ENCODE data around the gene SCYGR2.
"Not testable (repeated sequence)": the region's sequence is repeated elsewhere in the genome, so short reads cannot be mapped to it uniquely, and the experiment has no call there.

The SCYGR2 gene
- 0 to 0.44 (median 0) reads per million in 17 experiments for total RNA-seq

DNA sequence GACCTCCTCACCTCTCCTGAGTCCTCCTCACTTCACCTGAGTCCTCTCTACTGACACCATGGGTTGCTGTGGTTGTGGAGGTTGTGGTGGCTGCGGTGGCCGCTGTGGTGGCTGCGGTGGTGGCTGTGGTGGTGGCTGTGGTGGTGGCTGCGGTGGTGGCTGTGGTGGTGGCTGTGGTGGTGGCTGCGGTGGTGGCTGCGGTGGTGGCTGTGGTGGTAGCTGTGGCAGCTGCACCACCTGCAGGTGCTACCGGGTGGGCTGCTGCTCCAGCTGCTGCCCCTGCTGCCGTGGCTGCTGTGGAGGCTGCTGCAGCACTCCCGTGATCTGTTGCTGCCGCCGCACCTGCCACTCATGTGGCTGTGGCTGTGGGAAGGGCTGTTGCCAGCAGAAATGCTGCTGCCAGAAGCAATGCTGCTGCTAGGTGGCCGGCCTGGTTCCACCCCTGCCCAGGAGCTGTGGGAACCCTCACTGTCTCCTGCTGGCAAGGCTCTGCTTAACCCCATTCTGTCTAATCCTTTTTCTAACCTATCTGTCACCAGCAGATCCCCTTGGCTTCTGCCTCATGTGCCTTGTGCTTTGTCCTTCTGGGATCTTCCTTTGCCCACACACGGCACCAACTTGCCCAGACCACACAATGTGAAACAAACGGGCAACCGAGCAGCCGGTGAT is at the start of gene SCYGR2:
SCYGR2 (plus strand) TSS at position 59 of the 669 bp plus-strand sequence; CDS start at position 59, 0 bp downstream.
- not testable (repeated sequence) for DNase-seq

GRCh38 chr2:227551836-227552235 is 46.9 kb upstream of the SCYGR2 start:
- no peak for DNase-seq

- no peak for DNase-seq
Observed at GRCh38 chr2:227562581-227562980, 36.1 kb upstream of the SCYGR2 start.

- DNase-seq: no peak
Observed at GRCh38 chr2:227565080-227565479, 33.6 kb upstream of the SCYGR2 start.

DNA sequence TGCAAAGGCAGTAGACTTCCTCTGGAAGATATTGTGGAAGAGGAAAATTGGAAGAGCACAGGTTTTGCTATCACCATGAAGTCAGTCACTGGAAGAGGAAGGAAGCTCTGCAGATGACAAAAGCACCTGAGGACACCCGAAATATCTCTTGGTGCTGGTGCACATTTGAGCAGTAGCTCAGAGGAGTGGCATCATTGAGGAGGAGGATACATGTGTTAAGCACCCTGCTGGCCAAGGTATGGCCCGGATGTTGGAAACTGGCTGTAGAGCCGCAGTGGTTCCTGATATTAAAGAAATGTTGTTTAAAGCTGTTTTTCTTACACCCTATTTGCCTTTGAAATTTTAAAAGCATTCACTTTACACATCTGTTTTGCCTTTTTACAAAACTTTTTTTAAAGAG is 32.7 kb upstream of the SCYGR2 start:
- DNase-seq: no peak

DNA sequence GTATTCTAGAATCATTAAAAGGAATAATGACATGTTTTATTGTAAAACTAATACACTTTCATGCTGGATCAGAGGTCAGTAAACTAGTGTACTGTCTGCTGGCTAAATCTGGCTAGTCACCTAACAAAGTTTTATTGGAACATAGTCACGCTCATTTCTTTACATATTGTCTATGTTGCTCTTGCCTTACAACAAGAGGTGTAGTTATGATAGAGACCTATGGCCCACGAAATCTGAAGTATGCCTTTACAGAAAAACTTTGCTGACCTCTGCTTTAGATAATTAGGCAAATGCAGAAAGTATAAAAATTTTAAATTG is 29.9 kb upstream of the SCYGR2 start:
- DNase-seq: no peak

GRCh38 chr2:227570615-227571014 is 28.1 kb upstream of the SCYGR2 start:
- peak in 1 of 4 experiments; percentile 6 for DNase-seq

- DNase-seq: no peak
Observed at GRCh38 chr2:227576110-227576509, 22.6 kb upstream of the SCYGR2 start.

DNA sequence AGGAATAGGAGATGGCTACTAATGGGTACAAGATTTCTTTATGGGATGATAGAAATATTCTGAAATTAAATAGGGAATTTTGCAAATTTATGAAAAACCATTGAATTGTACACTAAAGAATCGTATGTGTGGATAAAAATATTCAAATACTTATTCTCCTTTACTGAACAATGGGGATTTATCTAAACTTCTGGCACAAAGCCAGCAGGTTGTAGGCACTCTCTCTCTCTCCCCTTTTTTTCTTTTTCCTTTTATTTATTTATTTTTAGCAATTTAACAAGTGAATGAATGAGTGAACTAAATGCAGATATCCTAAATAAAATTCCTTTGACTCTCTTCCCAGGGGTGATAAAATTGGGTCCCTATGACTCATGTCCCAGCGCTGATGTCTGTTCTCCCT is 21.9 kb upstream of the SCYGR2 start:
- DNase-seq: no peak

GRCh38 chr2:227577555-227577954 is 21.1 kb upstream of the SCYGR2 start:
- DNase-seq: no peak

DNA sequence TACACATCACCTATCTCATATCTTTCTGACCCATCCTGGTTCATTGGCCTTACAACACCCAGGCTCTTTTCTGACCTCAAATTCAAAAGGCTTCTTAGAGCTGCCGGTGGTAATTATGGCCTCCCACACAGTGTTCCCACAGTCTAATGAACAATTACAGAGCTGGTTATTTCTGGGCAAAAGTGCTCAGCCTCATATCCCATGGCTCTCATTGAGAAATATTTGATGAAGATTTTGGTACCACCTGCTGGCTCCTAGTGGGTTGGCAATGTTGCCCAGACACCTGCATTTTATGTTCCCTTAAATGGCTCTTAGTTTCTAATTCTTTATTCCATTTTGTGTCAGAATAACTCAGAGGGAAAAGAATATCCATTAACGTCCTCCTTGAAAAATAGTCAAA is 20.1 kb upstream of the SCYGR2 start:
- no peak for DNase-seq

DNA sequence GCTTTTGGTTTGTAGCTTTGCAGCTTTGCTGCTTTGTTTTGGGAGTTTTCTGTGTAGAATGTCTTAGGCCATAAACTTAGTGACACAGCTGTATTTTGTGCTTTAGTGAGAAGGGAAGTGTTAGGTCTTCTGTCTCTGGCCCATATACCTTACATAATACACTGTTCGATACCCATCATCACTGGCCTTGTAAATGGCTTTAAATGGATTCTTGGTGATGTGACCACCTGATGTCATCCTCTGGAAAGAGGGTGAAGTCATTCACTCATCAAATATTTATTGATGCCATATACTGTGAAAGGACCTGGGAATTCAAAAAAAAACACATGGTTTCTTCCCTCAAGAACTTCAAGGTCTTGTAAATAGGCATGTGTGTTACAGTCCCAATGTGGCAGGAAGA is 18.9 kb upstream of the SCYGR2 start:
- DNase-seq: no peak

- DNase-seq: no peak
Observed at GRCh38 chr2:227582369-227582768, 16.3 kb upstream of the SCYGR2 start.

- peak in 2 of 4 experiments; percentile 35 to 40 for DNase-seq
Observed at GRCh38 chr2:227592694-227593387, 5.9 kb upstream of the SCYGR2 start.

- DNase-seq: no peak
Observed at GRCh38 chr2:227595797-227596196, 2.9 kb upstream of the SCYGR2 start.

- no peak for DNase-seq
Observed at GRCh38 chr2:227597036-227597435, 1.7 kb upstream of the SCYGR2 start.

DNA sequence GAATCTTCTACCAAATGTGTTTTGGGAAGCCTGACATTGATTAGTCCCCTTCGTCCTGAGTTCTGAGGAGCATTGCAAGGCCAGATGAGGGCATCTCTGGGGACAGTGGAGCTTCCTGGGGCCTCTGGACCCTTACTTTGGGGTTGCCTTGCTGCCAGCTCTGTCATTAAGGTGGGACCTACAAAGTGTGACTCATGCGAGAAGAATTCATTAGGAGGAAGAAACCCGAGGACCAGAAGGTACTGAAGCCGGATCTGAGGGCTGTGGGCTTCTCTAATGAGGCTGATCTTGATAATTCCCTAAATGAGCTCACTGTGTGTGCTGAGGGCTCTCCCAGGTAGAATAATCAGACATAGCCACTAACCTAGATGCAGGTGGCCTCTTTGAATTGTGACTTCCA is 695 bp upstream of the SCYGR2 start:
- DNase-seq: no peak

DNA sequence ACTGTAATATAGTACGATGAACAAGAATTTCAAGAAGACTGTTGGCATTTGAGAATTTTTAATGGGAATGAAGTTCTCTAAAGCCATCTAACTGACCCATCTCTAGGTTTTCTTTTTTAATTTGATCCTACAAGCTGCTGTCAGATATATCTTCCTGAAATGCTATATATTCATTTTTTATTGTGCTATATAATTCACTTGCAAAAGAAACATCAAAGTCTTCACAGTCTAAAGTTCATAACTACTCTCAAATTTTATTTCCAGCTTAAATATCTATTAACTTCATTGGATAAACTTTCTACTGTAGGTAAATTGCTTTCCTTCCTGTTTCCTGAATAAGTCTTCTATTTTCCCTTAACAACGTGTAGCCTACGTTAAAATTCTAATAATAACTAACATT is 3.7 kb downstream of the SCYGR2 start:
- no peak for DNase-seq

GRCh38 chr2:227606476-227606875 is 7.8 kb downstream of the SCYGR2 start:
- DNase-seq: no peak

GRCh38 chr2:227607941-227608340 is 9.2 kb downstream of the SCYGR2 start:
- peak in 3 of 4 experiments; percentile 15 to 53 (median 35) for DNase-seq

DNA sequence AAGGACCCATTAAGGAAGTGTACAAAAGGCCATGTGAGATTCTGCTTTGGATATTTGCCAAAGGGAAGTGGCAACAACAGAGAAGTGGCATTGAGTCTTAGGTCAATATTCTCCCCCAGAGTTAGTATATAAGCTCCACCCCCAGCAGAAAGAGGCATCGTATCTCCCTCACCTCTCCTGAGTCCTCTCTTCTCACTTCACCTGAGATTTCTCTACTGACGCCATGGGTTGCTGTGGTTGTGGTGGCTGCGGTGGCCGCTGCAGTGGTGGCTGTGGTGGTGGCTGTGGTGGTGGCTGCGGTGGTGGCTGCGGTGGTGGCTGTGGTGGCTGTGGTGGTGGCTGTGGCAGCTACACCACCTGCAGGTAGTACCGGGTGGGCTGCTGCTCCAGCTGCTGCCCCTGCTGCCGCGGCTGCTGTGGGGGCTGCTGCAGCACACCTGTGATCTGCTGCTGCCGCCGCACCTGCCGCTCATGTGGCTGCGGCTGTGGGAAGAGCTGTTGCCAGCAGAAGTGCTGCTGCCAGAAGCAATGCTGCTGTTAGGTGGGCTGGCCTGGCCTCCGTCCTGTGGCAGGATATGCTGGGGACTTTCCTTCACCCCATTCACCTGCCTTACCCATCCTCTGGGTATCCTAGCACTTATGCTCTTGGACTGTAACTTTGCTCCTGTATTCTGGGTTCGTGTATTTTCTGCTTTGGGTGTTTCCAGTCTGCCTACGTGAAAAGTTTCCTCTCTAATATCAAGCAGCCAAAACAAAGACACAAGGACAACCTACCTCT is 10.1 kb downstream of the SCYGR2 start:
- DNase-seq: peak; percentile 79 to 97 (median 90)

GRCh38 chr2:227610123-227610522 is 11.4 kb downstream of the SCYGR2 start:
- DNase-seq: no peak

DNA sequence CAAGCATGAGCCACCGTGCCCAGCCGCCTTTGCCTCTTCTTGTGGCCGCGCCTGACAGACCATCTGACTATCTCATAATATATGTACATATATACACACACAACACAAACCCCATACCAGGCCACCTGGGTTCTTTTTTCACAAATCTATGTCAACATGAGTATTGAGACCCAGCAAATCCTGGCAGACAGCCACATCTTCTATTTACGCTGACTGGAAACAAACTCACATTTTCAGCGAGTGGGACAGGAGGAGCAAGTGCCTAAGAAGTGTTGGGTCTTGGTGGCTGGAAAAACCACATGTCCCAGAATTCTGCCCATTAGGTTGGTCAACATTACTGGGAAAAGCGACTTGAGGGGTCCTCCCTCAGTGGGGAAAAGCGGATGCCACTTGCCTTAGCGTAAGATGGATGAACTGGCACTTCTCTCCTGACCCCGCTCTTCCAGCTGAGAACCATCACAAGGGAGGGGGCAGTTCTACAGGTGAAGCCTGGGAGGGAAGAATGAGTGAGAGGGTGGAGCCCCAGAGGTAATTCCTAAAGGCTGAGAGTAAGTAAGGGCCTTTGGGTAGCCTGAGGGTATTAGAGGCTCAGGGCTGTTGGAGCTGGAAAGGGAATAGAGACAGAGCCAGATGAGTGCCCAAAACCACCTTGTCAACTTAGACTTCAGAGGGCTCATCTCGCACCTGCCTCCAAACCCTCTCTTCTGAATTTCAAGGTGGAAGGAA is 14.0 kb downstream of the SCYGR2 start:
- no peak for DNase-seq

All from suppressor macrophage (primary cell).